ENCODE measurements around the gene APIP.

GRCh38 chr11:34846467-34846866 lies 69.7 kb downstream of the APIP start:
- TF ChIP-seq EZH2 (IDR thresholded peaks at IDR 0.05; ENCODE audit: insufficient read depth, poor library complexity, severe bottlenecking) (no peak), EZH2phosphoT487 (IDR thresholded peaks at IDR 0.05; ENCODE audit: insufficient read depth, low read depth) (no peak)

Measured in GM23248 (cell line).